MG63 (cell line): ENCODE data around the gene LCLAT1. TPM values are rescaled to one million over a fixed set of nuclear protein-coding genes. Genes with fewer than 3 reads are reported as not detected.
"Not testable (repeated sequence)": the region's sequence is repeated elsewhere in the genome, so short reads cannot be mapped to it uniquely, and the experiment has no call there.

Experiments used
- DNase-seq: peaks from one replicate; pipeline ENCODE4 v3.0.0-alpha.2; 2020
- H3K27me3 ChIP-seq: fragments of 250-450 bp; sonication (Bioruptor Pico); 2 replicates; pipeline ENCODE4 v1.5.1; 2020; ENCODE audit warnings: mild to moderate bottlenecking, moderate library complexity
- H3K36me3 ChIP-seq: fragments of 250-450 bp; sonication (Bioruptor Pico); 2 replicates; pipeline ENCODE4 v1.5.1; 2020; ENCODE audit warnings: mild to moderate bottlenecking, moderate library complexity
- H3K4me3 ChIP-seq: fragments of 250-450 bp; sonication (Bioruptor Pico); 2 replicates; pipeline ENCODE4 v1.5.1; 2020; ENCODE audit warnings: mild to moderate bottlenecking, moderate library complexity
- H3K9me3 ChIP-seq: fragments of 250-450 bp; sonication (Bioruptor Pico); 2 replicates; pipeline ENCODE4 v1.5.1; 2020; ENCODE audit warnings: mild to moderate bottlenecking, moderate library complexity
- total RNA-seq: library from RNA; depleted of rRNA; stranded (reverse); fragments of >200 nt; shearing (Covaris generic); gene quantifications from 2 replicates; pipeline ENCODE4 v1.2.3, GENCODE V29; 2014; ENCODE audit warnings: low replicate concordance

The LCLAT1 gene
- total RNA-seq, 1 experiment from 2014 or later: 12.0 TPM

DNA sequence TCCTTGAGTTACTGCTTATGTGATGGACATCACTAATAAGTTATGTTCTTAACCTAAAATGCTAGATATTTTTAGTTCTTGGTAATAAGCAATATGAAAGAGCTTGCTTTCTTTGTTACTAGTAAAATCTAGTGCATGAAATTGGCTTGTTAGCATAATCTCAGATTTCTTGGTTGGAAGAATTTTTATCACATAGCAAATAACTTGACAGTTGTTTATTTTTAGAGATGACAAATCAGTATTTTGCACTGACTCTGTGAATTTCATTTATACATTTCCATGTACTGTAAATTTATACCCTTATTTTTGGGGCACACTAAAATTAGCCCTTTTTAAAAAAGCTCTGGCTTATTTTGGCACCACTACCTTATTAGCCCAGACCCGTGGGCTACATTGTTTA is 45.6 kb downstream of the LCLAT1 start:
- peaks cover 8% of the 10 kb centered on the region for H3K9me3 ChIP-seq

DNA sequence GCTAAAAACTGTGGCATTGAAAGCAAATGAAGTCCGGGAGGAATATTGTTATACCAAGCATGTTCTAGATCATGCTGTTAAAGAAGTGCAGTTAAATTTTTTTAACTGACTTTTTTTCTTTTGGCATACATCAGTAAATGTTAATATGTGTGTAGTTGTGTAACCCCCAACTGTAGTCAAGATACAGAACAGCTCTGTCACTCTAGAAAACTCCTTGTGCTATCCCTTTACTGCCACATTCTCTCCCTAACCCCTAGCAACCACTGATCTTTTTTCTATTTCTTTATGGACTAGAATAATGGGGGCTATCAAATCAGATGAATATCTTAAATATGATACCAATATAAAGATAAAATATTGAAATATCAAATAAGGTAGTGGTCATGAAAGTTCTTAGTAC is 46.4 kb downstream of the LCLAT1 start:
- Histone ChIP-seq H3K36me3 (peaks cover 7% of the 10 kb centered on the region; the same call in 1 of the 2 replicates), H3K4me3 (no peak overlapping the region), H3K9me3 (peaks cover 16% of the 10 kb centered on the region), H3K27me3 (no peaks in the 10 kb centered on the region)
- DNase-seq: no peak

More for the DNA sequence above, 45.6 kb downstream of the LCLAT1 start:
- H3K27me3 ChIP-seq: no peaks in the 10 kb centered on the region
- DNase-seq: no peak
- H3K36me3 ChIP-seq: peaks cover 5% of the 10 kb centered on the region; the same call in 1 of the 2 replicates
- no peak overlapping the region for H3K4me3 ChIP-seq

DNA sequence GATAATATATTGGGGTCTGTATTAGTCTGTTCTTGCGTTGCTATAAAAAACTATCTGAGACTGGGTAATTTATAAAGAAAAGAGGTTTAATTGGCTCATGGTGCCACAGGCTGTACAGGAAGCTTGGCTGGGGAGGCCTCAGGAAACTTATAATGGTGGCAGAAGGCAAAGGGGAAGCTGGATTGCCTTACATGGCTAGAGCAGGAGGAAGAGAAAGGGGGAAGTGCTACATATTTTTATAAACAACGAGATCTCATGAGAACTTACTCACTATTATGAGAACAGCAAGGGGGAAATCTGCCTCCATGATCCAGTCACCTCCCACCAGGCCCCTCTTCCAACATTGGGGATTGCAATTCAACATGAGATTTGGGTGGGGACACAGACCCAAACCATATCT is 48.9 kb downstream of the LCLAT1 start:
- DNase-seq, H3K4me3 ChIP-seq, H3K36me3 ChIP-seq, H3K27me3 ChIP-seq: not testable (repeated sequence)
- peaks cover 34% of the 10 kb centered on the region for H3K9me3 ChIP-seq

DNA sequence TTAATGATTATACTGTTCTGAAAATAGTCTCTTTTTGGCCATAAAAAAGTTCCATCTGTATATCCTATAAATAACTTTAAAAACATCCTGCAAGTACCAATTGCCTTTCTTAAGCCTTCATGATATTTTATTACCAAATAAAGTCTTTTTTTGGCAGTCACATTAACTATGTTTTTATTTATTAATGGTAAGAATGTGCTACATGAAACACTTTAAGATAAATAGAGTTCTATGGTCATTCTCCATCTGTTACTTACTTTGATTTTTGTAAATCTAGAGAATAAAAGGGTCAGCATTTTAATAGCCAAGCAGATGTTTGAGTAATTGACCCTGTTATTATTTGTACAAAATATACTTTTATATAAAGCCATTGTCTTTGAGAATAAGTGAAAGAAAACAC is 52.6 kb downstream of the LCLAT1 start:
- DNase-seq: no peak
- Histone ChIP-seq H3K9me3 (peaks cover 39% of the 10 kb centered on the region), H3K27me3 (no peaks in the 10 kb centered on the region), H3K36me3 (peaks cover 9% of the 10 kb centered on the region), H3K4me3 (no peak overlapping the region)

DNA sequence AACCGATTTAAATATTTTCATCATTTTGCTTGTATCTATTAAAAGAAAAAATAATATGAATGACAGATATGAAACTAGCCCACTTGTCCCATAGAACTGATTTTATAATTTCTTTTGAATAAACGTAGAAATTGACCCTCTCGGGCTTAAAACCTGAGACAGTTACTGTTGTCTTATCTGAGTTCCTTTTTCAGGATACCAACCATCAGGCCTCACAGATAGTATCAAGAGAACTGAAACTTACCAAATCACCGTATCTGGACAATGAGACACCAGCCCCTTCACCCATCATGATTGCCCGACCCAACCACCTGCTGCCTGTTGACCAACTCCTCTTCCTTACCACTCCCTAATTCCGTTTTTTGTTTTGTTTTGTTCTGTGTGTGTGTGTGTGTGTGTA is 53.7 kb downstream of the LCLAT1 start:
- Histone ChIP-seq H3K9me3 (peaks cover 39% of the 10 kb centered on the region), H3K27me3 (no peaks in the 10 kb centered on the region), H3K4me3 (no peak overlapping the region), H3K36me3 (peaks cover 9% of the 10 kb centered on the region)
- no peak for DNase-seq

DNA sequence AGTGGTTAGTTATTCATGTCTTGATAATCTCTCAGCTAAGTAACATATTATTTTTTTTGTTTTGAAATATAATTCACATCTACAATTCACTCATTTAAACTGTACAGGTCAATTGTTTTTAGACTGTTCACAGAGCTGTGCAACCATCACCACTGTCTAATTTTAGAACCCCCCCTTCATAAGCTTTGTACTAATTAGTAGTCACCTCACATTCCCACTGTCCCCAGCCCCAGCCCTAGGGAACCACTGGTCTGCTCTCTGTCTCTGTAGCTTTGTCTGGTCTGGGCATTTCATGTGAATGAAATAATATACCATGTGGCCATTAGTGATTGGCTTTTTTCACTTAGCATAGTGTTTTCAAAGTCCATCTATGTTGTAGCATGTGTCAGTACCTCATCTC is 55.3 kb downstream of the LCLAT1 start:
- Histone ChIP-seq H3K9me3 (peaks cover 33% of the 10 kb centered on the region), H3K4me3 (no peak overlapping the region), H3K27me3 (no peaks in the 10 kb centered on the region), H3K36me3 (peaks cover 6% of the 10 kb centered on the region)
- no peak for DNase-seq

DNA sequence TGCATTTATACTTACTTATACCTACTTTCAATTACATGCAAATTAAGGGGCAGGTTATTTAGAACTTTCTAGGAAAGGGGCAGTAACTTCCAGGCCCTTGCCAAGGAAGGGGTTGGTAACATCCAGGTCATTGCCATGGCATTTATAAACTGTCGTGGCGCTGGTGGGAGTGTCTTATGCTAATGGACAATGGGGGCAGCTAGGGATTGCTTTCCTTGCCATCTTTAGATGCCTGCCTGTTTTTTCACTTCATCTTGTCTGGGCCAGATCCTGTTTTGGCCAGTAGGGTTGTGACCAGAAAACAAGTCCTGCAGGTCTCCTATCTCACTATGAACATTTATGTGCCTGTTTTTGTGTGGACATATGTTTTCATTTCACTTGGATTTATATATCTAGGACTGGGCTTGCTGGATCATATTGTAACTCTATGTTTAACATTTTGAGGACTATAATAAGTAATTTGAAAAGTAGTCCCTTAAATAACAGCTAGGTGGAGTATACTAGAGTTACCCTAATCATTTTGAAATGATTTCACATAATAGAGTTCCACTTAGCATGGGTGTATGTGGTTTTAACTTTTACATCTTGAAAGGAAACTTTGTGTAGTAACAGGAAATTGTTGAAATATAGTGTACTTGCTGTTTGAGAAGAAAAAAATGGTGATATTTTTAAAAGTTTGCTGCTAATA is 56.1 kb downstream of the LCLAT1 start:
- Histone ChIP-seq H3K9me3 (peaks cover 27% of the 10 kb centered on the region), H3K27me3 (no peaks in the 10 kb centered on the region), H3K4me3 (no peak overlapping the region), H3K36me3 (peaks cover 3% of the 10 kb centered on the region)
- DNase-seq: no peak

DNA sequence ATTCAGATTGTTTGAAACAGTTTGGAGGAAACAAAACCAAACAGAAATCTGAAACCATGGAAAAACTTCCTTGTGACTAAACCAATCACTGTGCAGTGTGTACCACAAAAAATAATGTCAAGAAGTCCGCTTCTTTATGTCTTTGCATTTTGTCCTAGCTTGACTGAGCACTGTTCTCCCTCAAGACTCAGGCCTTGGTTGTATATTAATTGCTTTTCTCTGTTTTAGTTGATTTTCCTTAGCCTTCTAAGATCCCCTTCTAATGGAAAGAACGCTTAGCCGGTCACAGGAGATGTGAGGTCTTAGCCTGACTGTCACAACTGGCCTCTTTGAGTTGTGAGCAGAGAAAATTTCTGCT is 56.6 kb downstream of the LCLAT1 start:
- peaks cover 3% of the 10 kb centered on the region for H3K36me3 ChIP-seq
- H3K27me3 ChIP-seq: no peaks in the 10 kb centered on the region
- H3K9me3 ChIP-seq: peaks cover 27% of the 10 kb centered on the region

DNA sequence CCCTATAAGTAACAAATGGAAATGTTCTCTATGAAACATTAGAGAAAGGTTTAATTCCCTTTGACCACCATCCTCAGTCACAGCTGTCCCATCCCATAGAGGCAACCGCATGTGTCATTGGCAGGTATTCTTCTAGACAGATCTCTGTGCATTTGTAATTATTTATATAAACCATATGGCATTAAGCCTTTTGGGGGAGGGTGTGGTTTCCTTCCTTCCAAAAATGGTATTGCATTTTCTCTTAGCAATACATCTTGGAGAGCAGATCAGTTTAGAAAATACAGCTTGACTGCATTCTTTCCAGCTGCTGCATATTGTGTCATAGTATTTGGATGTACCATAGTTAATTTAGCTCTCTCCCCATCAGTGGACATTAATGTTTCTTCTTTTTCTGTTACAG is 57.7 kb downstream of the LCLAT1 start:
- Histone ChIP-seq H3K36me3 (peaks cover 3% of the 10 kb centered on the region), H3K27me3 (no peaks in the 10 kb centered on the region), H3K9me3 (peaks cover 20% of the 10 kb centered on the region), H3K4me3 (no peak overlapping the region)
- no peak for DNase-seq

More for the DNA sequence above, 56.6 kb downstream of the LCLAT1 start:
- no peak overlapping the region for H3K4me3 ChIP-seq
- no peak for DNase-seq

DNA sequence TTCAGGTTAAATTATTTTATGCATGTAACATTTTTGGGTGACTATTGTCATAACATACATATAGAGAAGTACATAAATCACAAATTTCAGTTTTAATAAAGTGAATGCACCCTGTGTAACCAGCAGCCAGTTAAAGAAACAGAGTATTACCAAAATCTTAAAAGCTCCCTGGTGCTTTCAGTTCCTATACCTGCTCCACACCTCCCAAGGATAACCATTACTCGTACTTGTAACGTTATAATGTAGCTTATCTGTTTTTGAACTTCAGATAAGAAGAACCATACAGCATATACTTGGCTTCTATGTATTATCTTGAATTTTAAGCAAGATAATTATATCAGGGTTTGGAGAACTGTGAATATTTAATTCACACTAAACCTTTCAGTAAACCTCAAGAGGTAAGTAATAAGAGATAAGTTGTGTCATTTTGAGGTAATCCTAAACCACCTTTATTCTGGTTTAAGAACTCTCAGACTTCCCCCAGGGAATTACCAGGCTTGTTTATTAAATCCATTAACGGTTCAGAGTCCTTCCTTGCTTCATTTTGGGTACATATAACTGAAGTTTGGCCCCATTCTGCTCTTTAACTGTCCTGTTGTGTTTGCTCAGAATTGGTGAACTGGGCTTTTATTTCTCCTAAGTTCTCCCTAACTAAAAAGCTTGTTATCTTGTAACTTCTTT is 58.6 kb downstream of the LCLAT1 start:
- no peaks in the 10 kb centered on the region for H3K27me3 ChIP-seq
- DNase-seq: no peak

DNA sequence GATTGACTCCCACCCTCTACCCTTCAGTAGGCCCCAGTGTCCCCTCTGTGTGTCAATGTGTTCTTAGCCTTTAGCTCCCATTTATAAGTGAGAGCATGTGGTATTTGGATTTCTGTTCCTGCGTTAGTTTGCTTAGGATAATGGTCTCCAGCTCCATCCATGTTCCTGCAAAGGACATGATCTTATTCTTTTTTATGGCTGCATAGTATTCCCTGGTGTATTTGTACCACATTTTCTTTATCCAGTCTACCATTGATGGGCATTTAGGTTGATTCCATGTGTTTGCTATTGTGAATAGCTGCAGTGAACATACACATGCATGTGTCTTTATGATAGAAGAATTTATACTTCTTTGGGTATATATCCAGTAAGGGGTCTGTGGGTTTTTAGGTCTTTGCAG is 60.4 kb downstream of the LCLAT1 start:
- DNase-seq, H3K36me3 ChIP-seq, H3K9me3 ChIP-seq, H3K4me3 ChIP-seq, H3K27me3 ChIP-seq: not testable (repeated sequence)

More for the DNA sequence above, 58.6 kb downstream of the LCLAT1 start:
- H3K4me3 ChIP-seq: no peak overlapping the region
- H3K9me3 ChIP-seq: peaks cover 13% of the 10 kb centered on the region
- peaks cover 3% of the 10 kb centered on the region for H3K36me3 ChIP-seq

DNA sequence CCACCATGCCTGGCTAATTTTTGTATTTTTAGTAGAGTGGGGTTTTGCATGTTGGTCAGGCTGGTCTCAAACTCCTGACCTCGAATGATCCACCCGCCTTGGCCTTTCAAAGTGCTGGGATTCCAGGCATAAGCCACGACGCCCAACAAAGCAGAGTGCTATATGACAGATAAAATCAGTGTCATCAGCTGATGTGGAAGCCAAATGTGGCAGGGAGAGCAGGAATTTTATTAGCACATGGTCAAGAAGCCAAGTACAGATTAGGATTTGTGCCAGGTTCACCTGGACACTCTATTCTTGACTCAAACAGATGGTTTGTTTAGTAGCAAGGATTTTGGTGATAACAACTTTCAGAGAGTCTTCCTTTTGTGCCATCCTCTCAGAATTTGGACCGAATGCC is 62.7 kb downstream of the LCLAT1 start:
- no peaks in the 10 kb centered on the region for H3K27me3 ChIP-seq
- no peaks in the 10 kb centered on the region for H3K36me3 ChIP-seq
- DNase-seq: no peak
- peaks cover 5% of the 10 kb centered on the region; the same call in 1 of the 2 replicates for H3K9me3 ChIP-seq
- no peak overlapping the region for H3K4me3 ChIP-seq

DNA sequence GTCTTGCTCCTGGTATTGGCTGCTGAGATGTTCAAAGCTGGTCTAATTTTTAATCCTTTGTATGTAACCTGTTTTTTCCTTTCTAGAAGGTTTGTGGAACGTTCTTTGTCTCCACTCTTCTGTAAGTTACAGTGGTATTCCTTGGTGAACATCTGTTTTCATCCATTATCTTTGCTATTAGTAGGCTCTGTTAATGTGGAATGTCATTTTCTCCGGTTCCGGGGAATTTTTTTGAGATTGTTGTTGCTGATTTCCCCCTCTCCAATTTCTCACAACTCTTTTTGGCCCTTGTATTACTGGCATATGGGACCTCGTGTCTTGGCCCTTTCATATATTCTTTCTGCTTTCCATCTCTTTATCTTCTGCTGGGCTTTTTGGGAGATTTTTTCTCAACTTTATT is 63.4 kb downstream of the LCLAT1 start:
- no peak for DNase-seq
- no peaks in the 10 kb centered on the region for H3K36me3 ChIP-seq
- H3K9me3 ChIP-seq: peaks cover 5% of the 10 kb centered on the region; the same call in 1 of the 2 replicates

DNA sequence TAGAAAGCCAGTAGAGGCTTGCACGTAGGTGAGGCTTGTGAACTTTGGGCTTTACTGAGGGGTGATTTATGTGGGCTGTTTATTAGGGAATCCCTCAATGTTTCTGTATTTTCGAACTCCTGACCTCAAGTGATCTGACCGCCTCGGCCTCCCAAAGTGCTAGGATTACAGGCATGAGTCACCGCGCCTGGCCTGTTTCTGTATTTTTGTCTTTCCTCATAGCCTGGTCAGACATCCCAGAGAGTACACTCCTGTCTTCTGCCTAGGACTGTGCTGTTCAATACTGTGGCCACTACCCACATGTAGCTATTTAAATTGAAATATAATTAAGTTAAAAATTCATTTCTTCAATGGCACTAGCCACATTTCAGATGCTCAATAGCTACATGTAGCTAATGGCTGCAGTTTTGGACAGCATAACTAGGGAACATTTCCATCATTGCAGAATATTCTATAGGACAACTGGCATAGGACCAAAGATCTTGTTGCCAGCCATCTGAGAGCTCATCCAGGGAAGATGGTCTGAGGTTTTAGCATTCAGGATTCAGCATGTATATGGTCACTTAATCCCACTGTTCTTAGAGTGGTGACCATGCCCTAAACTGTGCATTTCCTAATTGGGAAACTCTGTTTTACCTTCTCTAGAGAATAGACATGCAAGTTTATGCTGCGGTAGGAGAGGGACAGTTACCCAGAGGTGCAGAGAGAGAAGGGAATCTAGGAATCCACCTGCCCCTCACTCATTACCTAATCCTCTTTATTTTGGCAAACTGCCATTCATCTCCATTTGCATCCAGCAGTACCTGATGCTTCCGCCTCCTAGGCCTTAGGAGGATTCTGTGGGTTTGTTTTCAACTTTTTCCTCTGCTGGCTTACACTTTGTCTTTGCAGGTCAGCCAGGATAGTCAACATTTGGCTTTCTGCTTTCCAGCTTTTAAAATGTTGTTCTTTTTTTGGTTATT is 64.4 kb downstream of the LCLAT1 start:
- Histone ChIP-seq H3K9me3 (peaks cover 5% of the 10 kb centered on the region; the same call in 1 of the 2 replicates), H3K36me3 (no peaks in the 10 kb centered on the region), H3K4me3 (no peak overlapping the region), H3K27me3 (no peaks in the 10 kb centered on the region)
- peak; percentile 77 for DNase-seq

More for the DNA sequence above, 63.4 kb downstream of the LCLAT1 start:
- no peak overlapping the region for H3K4me3 ChIP-seq
- H3K27me3 ChIP-seq: no peaks in the 10 kb centered on the region

DNA sequence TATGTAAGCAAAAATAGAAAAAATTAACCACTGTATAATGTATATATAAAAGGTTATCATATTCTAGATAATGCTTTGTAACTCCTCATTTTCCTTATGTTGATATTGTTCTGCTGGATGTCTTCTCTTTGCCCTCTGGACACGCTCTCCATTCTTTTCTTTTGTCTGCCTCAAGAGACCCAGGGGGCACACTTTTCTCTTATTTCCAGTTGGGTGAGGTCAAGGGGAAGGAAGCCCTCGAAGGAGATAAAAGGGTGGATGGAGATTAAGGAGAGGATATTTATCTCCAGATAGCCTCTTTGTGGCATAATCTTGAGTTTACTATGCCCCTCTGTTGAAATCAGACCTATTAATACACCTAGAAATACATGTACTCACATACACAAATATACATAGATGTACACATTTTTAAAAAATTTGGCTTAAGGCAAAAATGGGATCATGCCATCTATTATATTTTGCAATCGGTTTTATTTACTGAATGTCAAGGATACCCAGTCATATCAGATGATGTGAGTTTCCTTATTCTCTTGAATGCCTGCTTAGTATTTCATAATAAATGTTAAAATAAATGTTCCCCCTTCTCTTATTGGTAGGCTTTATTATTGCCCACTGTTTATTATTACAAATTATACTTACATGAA is 65.3 kb downstream of the LCLAT1 start:
- Histone ChIP-seq H3K27me3 (no peaks in the 10 kb centered on the region), H3K9me3 (peaks cover 5% of the 10 kb centered on the region; the same call in 1 of the 2 replicates), H3K36me3 (no peaks in the 10 kb centered on the region), H3K4me3 (no peak overlapping the region)
- no peak for DNase-seq

DNA sequence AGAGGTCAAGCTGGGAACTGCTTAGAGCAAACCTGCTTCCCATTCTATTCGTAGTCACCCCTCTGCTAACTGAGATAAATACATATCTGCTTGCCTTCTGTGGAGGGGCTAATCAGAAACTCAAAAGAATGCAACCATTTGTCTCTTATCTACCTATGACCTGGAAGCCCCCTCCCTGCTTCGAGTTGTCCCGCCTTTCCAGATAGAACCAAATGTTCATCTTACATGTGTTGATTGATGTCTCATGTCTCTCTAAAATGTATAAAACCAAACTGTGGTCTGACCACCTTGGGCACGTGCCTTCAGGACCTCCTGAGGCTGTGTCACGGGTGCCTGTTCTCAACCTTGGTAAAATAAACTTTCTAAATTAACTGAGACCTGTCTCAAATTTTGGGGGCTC is 66.6 kb downstream of the LCLAT1 start:
- not testable (repeated sequence) for H3K36me3 ChIP-seq, H3K4me3 ChIP-seq, H3K27me3 ChIP-seq, DNase-seq, H3K9me3 ChIP-seq
